Vagina (tissue), 2 donors: ENCODE measurements around the gene GNS. TPM values are rescaled to one million over a fixed set of nuclear protein-coding genes. Genes with fewer than 3 reads are reported as not detected.

Experiments
- DNase-seq, 2 donors: peaks; one replicate each; pipeline ENCODE4 v3.0.0-alpha.2; 2017; ENCODE audit errors: extremely low spot score in 2 of 2
- H3K27ac ChIP-seq: fragments of 200-600 bp; sonication (generic); one replicate; pipeline ENCODE4 v1.5.1; 2019
- H3K27me3 ChIP-seq: fragments of 200-600 bp; sonication (generic); one replicate; pipeline ENCODE4 v1.5.1; 2019
- H3K36me3 ChIP-seq, 2 donors: fragments of 200-600 bp; sonication (generic); one replicate each; pipeline ENCODE4 v1.5.1; 2017 to 2019
- H3K4me1 ChIP-seq: fragments of 200-600 bp; sonication (generic); one replicate; pipeline ENCODE4 v1.5.1; 2019
- H3K4me3 ChIP-seq, 2 donors: fragments of 200-600 bp; sonication (generic); 1 replicate in 1 of 2; 2 replicates in 1 of 2; pipeline ENCODE4 v1.5.1; 2016 to 2019
- H3K9me3 ChIP-seq: fragments of 200-600 bp; sonication (generic); one replicate; pipeline ENCODE4 v1.5.1; 2019
- CTCF ChIP-seq, 3 experiments: fragments of 450-650 bp in 2 of 3; fragments of 200-600 bp in 1 of 3; sonication (generic) in 1 of 3; IDR thresholded peaks; one replicate each; pipeline ENCODE4 v1.5.1; 2017 to 2019; ENCODE audit warnings: antibody characterized with exemption in 3 of 3, mild to moderate bottlenecking in 2 of 3, moderate library complexity in 2 of 3
- POLR2A ChIP-seq, 2 donors: fragments of 450-650 bp; IDR thresholded peaks; one replicate each; pipeline ENCODE4 v1.6.1; 2017; ENCODE audit warnings: antibody characterized with exemption in 2 of 2, mild to moderate bottlenecking in 2 of 2, moderate library complexity in 2 of 2
- POLR2AphosphoS5 ChIP-seq, 2 donors: sonication (generic); formaldehyde crosslinking; IDR thresholded peaks; one replicate each; pipeline ENCODE4 v1.9.0; 2017; ENCODE audit warnings: antibody characterized with exemption in 2 of 2, mild to moderate bottlenecking in 2 of 2, low read depth in 1 of 2; ENCODE audit not compliant: insufficient read depth in 1 of 2
- intact Hi-C: fragments of 100-400 bp; cut with DNase I; formaldehyde crosslinking; loops from one replicate; pipeline ENCODE4 v1.15.1; 2023
- total RNA-seq: library from RNA; depleted of rRNA; stranded (reverse); fragments of >200 nt; gene quantifications from one replicate; pipeline ENCODE4 v1.2.3, GENCODE V29; 2016

GNS gene
- total RNA-seq, 1 donor from 2014 or later, result 51.1 TPM

GRCh38 chr12:64724201-64724745, 34.9 kb downstream of the GNS start:
- H3K36me3 ChIP-seq, result peaks cover 0 to 43% of the 10 kb centered on the region in 2 donors
- DNase-seq, result no peak
- TF ChIP-seq POLR2A (IDR thresholded peaks at IDR 0.05) (no peak), CTCF (IDR thresholded peaks at IDR 0.05) (no peak), POLR2AphosphoS5 (IDR thresholded peaks at IDR 0.05; ENCODE audit: insufficient read depth in 1 of 2, low read depth in 1 of 2) (no peak)
- intact Hi-C loops, result no loop called here
- H3K4me1 ChIP-seq, result peaks cover 4% of the 10 kb centered on the region
- no peak overlapping the region for H3K4me3 ChIP-seq
- no peaks in the 10 kb centered on the region for H3K9me3 ChIP-seq
- no peak overlapping the region for H3K27ac ChIP-seq
- no peaks in the 10 kb centered on the region for H3K27me3 ChIP-seq

DNA sequence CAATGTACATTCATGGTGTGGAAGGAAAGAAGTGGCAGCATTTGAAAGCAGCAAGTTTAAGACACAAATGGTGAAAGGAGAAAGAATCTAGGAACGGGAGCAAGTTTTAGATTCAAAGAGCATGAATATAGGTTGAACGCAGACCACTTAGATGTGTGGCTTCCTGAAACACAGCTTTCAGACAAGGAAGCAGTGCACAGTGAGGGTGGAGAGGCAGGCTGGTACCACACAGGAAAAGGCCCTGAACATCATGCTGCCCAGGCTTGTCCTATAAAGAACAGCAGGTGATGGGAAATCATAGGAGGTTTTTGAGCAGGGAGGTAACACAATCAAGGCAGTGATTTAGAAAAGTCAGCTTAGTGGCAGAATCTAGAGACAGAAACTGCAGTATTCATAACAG, 35.6 kb downstream of the GNS start:
- no peaks in the 10 kb centered on the region for H3K4me1 ChIP-seq
- no peak overlapping the region for H3K27ac ChIP-seq
- intact Hi-C loops, result no loop called here
- H3K9me3 ChIP-seq, result no peaks in the 10 kb centered on the region
- no peaks in the 10 kb centered on the region for H3K27me3 ChIP-seq
- no peak overlapping the region for H3K4me3 ChIP-seq
- TF ChIP-seq POLR2A (IDR thresholded peaks at IDR 0.05), result no peak
- no peak for TF ChIP-seq CTCF (IDR thresholded peaks at IDR 0.05)
- no peak for DNase-seq
- peaks cover 0 to 43% of the 10 kb centered on the region in 2 donors for H3K36me3 ChIP-seq

- H3K4me1 ChIP-seq, result no peaks in the 10 kb centered on the region
- no peak for DNase-seq
- H3K27me3 ChIP-seq, result no peaks in the 10 kb centered on the region
- intact Hi-C loops, result no loop called here
- peaks cover 0 to 40% of the 10 kb centered on the region in 2 donors for H3K36me3 ChIP-seq
- H3K9me3 ChIP-seq, result no peaks in the 10 kb centered on the region
- H3K27ac ChIP-seq, result no peak overlapping the region
- TF ChIP-seq CTCF (IDR thresholded peaks at IDR 0.05) (no peak), POLR2A (IDR thresholded peaks at IDR 0.05) (no peak), POLR2AphosphoS5 (IDR thresholded peaks at IDR 0.05; ENCODE audit: insufficient read depth in 1 of 2, low read depth in 1 of 2) (no peak)
- H3K4me3 ChIP-seq, result no peak overlapping the region
Observed at GRCh38 chr12:64722835-64723234, 36.4 kb downstream of the GNS start.

- H3K27ac ChIP-seq, result no peak overlapping the region
- no peak overlapping the region for H3K4me3 ChIP-seq
- H3K36me3 ChIP-seq, result peaks cover 0 to 45% of the 10 kb centered on the region in 2 donors
- intact Hi-C loops, result no loop called here
- H3K9me3 ChIP-seq, result no peaks in the 10 kb centered on the region
- TF ChIP-seq CTCF (IDR thresholded peaks at IDR 0.05), result no peak
- TF ChIP-seq POLR2A (IDR thresholded peaks at IDR 0.05), result no peak
- TF ChIP-seq POLR2AphosphoS5 (IDR thresholded peaks at IDR 0.05; ENCODE audit: insufficient read depth in 1 of 2, low read depth in 1 of 2), result no peak
- H3K4me1 ChIP-seq, result no peaks in the 10 kb centered on the region
- H3K27me3 ChIP-seq, result no peaks in the 10 kb centered on the region
- no peak for DNase-seq
Observed at GRCh38 chr12:64720884-64721283, 38.3 kb downstream of the GNS start.

- Histone ChIP-seq H3K4me1 (no peaks in the 10 kb centered on the region), H3K4me3 (no peak overlapping the region), H3K9me3 (no peaks in the 10 kb centered on the region), H3K27me3 (no peaks in the 10 kb centered on the region), H3K36me3 (peaks cover 0 to 64% of the 10 kb centered on the region in 2 donors), H3K27ac (no peak overlapping the region)
- TF ChIP-seq CTCF (IDR thresholded peaks at IDR 0.05) (no peak), POLR2AphosphoS5 (IDR thresholded peaks at IDR 0.05; ENCODE audit: insufficient read depth in 1 of 2, low read depth in 1 of 2) (no peak), POLR2A (IDR thresholded peaks at IDR 0.05) (no peak)
- no peak for DNase-seq
- intact Hi-C loops, result no loop called here
Observed at GRCh38 chr12:64718649-64719048, 40.6 kb downstream of the GNS start.
